Neural cell (in vitro differentiated cells): ENCODE measurements around the gene KRI1.

Experiments used
- EP300 ChIP-seq: fragments of 450-650 bp; conservative IDR thresholded peaks from 2 replicates; pipeline ENCODE4 v1.6.1; 2014; ENCODE audit warnings: antibody characterized with exemption, mild to moderate bottlenecking, moderate library complexity; ENCODE audit not compliant: poor library complexity, severe bottlenecking
- EZH2 ChIP-seq: fragments of 200-600, 300-800 bp; shearing (Covaris generic), sonication (generic); IDR thresholded peaks from 2 replicates; pipeline ENCODE4 v1.6.1; 2014; ENCODE audit warnings: antibody characterized with exemption, low read length, borderline replicate concordance, mild to moderate bottlenecking; ENCODE audit not compliant: insufficient read depth, poor library complexity, severe bottlenecking
- POLR2AphosphoS5 ChIP-seq: IDR thresholded peaks from 2 replicates; pipeline ENCODE4 v1.6.1; 2012
- RAD21 ChIP-seq: fragments of 450-650 bp; conservative IDR thresholded peaks from 2 replicates; pipeline ENCODE4 v1.6.1; 2014; ENCODE audit warnings: antibody characterized with exemption, mild to moderate bottlenecking, moderate library complexity
- SMC3 ChIP-seq: fragments of 450-650 bp; conservative IDR thresholded peaks from 2 replicates; pipeline ENCODE4 v1.6.1; 2014; ENCODE audit warnings: antibody characterized with exemption, mild to moderate bottlenecking, moderate library complexity; ENCODE audit not compliant: poor library complexity
- TAF1 ChIP-seq: IDR thresholded peaks from 2 replicates; pipeline ENCODE4 v1.6.1; 2012; ENCODE audit warnings: low read depth
- TF ChIP-seq, protein P1 (sequence below): fragments of 450-650 bp; IDR thresholded peaks from 2 replicates; pipeline ENCODE4 v1.5.1; 2014; ENCODE audit warnings: antibody characterized with exemption, mild to moderate bottlenecking, moderate library complexity; ENCODE audit not compliant: poor library complexity, severe bottlenecking
- TF ChIP-seq, protein P2 (sequence below): IDR thresholded peaks from 2 replicates; pipeline ENCODE4 v1.6.1; 2012; ENCODE audit warnings: borderline replicate concordance

DNA sequence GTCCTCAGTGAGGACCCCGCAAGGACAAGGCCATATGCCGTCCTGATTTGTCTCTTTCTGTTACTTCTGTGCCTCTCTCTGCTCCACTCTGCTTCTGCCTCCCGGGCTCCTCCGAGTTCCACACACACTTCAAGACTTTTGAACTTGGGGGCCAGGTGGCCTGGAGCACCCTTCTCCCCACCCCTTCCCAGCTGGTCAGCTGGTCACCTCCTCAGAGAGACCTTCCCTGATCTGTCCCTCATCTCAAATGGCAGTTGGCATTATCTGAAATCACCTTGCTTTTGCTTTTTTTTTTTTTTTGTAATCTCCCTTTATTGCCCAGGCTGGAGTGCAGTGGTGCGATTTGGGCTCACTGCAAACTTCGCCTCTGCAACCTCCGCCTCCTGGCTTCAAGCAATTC lies 46.4 kb downstream of the KRI1 start:
- TF ChIP-seq, protein P1, sequence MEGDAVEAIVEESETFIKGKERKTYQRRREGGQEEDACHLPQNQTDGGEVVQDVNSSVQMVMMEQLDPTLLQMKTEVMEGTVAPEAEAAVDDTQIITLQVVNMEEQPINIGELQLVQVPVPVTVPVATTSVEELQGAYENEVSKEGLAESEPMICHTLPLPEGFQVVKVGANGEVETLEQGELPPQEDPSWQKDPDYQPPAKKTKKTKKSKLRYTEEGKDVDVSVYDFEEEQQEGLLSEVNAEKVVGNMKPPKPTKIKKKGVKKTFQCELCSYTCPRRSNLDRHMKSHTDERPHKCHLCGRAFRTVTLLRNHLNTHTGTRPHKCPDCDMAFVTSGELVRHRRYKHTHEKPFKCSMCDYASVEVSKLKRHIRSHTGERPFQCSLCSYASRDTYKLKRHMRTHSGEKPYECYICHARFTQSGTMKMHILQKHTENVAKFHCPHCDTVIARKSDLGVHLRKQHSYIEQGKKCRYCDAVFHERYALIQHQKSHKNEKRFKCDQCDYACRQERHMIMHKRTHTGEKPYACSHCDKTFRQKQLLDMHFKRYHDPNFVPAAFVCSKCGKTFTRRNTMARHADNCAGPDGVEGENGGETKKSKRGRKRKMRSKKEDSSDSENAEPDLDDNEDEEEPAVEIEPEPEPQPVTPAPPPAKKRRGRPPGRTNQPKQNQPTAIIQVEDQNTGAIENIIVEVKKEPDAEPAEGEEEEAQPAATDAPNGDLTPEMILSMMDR = no peak
- no peak for TF ChIP-seq POLR2AphosphoS5
- no peak for TF ChIP-seq SMC3
- TF ChIP-seq, protein P2, sequence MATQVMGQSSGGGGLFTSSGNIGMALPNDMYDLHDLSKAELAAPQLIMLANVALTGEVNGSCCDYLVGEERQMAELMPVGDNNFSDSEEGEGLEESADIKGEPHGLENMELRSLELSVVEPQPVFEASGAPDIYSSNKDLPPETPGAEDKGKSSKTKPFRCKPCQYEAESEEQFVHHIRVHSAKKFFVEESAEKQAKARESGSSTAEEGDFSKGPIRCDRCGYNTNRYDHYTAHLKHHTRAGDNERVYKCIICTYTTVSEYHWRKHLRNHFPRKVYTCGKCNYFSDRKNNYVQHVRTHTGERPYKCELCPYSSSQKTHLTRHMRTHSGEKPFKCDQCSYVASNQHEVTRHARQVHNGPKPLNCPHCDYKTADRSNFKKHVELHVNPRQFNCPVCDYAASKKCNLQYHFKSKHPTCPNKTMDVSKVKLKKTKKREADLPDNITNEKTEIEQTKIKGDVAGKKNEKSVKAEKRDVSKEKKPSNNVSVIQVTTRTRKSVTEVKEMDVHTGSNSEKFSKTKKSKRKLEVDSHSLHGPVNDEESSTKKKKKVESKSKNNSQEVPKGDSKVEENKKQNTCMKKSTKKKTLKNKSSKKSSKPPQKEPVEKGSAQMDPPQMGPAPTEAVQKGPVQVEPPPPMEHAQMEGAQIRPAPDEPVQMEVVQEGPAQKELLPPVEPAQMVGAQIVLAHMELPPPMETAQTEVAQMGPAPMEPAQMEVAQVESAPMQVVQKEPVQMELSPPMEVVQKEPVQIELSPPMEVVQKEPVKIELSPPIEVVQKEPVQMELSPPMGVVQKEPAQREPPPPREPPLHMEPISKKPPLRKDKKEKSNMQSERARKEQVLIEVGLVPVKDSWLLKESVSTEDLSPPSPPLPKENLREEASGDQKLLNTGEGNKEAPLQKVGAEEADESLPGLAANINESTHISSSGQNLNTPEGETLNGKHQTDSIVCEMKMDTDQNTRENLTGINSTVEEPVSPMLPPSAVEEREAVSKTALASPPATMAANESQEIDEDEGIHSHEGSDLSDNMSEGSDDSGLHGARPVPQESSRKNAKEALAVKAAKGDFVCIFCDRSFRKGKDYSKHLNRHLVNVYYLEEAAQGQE = no peak
- no peak for TF ChIP-seq EZH2
- no peak for TF ChIP-seq TAF1
- no peak for TF ChIP-seq RAD21
- no peak for TF ChIP-seq EP300
